ENCODE measurements around the gene CPZ.

DNA sequence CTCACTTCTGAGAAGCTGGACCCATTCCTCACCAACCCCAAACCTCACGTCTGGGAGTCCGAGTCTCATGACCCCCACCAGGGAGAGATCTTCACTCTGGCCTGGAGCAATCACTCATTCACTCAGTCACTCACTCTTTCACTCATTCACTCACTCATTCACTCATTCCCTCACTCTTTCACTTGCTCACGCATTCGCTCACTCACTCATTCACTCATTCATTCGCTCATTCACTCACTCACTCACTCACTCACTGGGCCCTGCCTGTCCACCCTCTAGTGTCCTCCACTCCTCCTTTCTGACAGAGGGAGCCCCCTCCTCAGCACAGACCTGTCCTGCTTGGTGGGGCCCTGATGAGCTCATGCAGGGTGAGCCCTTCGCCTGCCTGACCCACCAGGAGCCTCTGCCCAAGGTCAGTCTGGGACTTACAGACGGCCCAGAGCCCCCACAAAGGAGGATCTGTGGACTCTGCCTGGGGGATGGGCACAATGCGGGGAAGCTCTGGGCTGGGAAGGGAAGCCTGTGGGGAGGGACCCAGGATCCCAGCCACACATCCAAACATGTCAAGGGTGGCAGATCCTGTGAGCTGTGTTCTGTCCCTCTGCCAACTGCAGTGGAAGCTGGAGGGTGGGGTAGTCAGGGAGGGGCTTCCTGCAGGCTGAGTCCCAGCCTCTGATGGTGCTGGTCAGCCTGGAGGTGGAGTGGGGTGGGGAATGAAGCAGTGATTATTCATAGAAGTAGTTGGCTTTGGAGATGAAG lies 18.5 kb downstream of the CPZ start:
- TF ChIP-seq, protein P1, sequence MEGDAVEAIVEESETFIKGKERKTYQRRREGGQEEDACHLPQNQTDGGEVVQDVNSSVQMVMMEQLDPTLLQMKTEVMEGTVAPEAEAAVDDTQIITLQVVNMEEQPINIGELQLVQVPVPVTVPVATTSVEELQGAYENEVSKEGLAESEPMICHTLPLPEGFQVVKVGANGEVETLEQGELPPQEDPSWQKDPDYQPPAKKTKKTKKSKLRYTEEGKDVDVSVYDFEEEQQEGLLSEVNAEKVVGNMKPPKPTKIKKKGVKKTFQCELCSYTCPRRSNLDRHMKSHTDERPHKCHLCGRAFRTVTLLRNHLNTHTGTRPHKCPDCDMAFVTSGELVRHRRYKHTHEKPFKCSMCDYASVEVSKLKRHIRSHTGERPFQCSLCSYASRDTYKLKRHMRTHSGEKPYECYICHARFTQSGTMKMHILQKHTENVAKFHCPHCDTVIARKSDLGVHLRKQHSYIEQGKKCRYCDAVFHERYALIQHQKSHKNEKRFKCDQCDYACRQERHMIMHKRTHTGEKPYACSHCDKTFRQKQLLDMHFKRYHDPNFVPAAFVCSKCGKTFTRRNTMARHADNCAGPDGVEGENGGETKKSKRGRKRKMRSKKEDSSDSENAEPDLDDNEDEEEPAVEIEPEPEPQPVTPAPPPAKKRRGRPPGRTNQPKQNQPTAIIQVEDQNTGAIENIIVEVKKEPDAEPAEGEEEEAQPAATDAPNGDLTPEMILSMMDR (IDR thresholded peaks at IDR 0.05) = no peak
- TF ChIP-seq EZH2 (IDR thresholded peaks at IDR 0.05; ENCODE audit: borderline replicate concordance, insufficient read depth, low read depth, low read length, poor library complexity, severe bottlenecking) = no peak
